Right lobe of liver (tissue), 4 donors: ENCODE data around the gene ZBTB7C.

Source experiments
- POLR2A ChIP-seq: fragments of 450-650 bp; IDR thresholded peaks from one replicate; pipeline ENCODE4 v1.6.1; 2017; ENCODE audit warnings: antibody characterized with exemption, mild to moderate bottlenecking
- TF ChIP-seq, protein P1 (sequence below), 4 donors: fragments of 200-600 bp in 3 of 4; fragments of 450-650 bp in 1 of 4; IDR thresholded peaks; one replicate each; pipeline versions ENCODE4 v1.5.1 to v1.8.0; 2016 to 2022; ENCODE audit warnings: antibody characterized with exemption in 4 of 4, mild to moderate bottlenecking in 2 of 4
- donor health status: DM: no; HTN: no; CAD: no.
- donor health status: DM: no; HTN: no; CAD: no.
- donor health status: DM: no; HTN: yes; CAD: no.

DNA sequence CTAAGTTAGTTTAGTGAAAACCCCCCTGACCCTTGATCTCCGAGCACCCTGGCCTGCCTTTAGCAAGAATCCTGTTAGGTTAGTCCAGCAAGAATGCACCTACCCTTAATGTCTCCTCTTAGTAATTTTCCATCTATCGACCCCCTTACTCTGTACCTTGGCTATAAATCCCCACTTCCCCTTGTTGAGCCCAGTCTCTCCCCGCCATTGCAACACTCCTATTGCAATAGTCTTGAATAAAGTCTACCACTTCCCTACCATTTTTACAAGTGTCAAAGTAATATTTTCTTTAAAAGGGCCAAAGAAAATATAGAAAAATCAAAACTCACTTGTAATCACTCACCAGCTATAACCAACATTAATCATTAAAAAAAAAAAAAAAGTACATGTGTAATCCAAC lies 4.2 kb upstream of the ZBTB7C start:
- no peak for TF ChIP-seq POLR2A
- TF ChIP-seq, protein P1, sequence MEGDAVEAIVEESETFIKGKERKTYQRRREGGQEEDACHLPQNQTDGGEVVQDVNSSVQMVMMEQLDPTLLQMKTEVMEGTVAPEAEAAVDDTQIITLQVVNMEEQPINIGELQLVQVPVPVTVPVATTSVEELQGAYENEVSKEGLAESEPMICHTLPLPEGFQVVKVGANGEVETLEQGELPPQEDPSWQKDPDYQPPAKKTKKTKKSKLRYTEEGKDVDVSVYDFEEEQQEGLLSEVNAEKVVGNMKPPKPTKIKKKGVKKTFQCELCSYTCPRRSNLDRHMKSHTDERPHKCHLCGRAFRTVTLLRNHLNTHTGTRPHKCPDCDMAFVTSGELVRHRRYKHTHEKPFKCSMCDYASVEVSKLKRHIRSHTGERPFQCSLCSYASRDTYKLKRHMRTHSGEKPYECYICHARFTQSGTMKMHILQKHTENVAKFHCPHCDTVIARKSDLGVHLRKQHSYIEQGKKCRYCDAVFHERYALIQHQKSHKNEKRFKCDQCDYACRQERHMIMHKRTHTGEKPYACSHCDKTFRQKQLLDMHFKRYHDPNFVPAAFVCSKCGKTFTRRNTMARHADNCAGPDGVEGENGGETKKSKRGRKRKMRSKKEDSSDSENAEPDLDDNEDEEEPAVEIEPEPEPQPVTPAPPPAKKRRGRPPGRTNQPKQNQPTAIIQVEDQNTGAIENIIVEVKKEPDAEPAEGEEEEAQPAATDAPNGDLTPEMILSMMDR (IDR thresholded peaks at IDR 0.05): no peak
